RWPE2 (cell line): ENCODE data around the gene COMMD1.

Source experiments
- ATAC-seq: fragments of 200-7000 bp; cut with Tn5 transposase; 3 replicates; pipeline ENCODE4 v1.9.1; 2021; ENCODE audit warnings: low read depth
- DNase-seq: peaks from one replicate; pipeline ENCODE4 v3.0.0-alpha.2; 2020; ENCODE audit warnings: low spot score
- H3K27ac ChIP-seq: fragments of 450-650 bp; 2 replicates; pipeline ENCODE4 v1.5.1; 2017; ENCODE audit warnings: mild to moderate bottlenecking; ENCODE audit not compliant: poor library complexity, severe bottlenecking
- H3K27me3 ChIP-seq: fragments of 250-450 bp; sonication (Bioruptor Pico); 2 replicates; pipeline ENCODE4 v1.5.1; 2021; ENCODE audit warnings: mild to moderate bottlenecking, moderate library complexity; ENCODE audit not compliant: insufficient read depth, poor library complexity, severe bottlenecking
- H3K36me3 ChIP-seq: fragments of 250-450 bp; sonication (Bioruptor Pico); 2 replicates; pipeline ENCODE4 v1.5.1; 2020; ENCODE audit warnings: low read depth, mild to moderate bottlenecking, moderate library complexity
- H3K4me1 ChIP-seq: fragments of 250-450 bp; sonication (Bioruptor Pico); 2 replicates; pipeline ENCODE4 v1.5.1; 2021; ENCODE audit warnings: mild to moderate bottlenecking, moderate library complexity; ENCODE audit not compliant: insufficient read depth, poor library complexity, severe bottlenecking
- H3K4me3 ChIP-seq: fragments of 250-450 bp; sonication (Bioruptor Pico); 2 replicates; pipeline ENCODE4 v1.5.1; 2021; ENCODE audit warnings: mild to moderate bottlenecking, moderate library complexity; ENCODE audit not compliant: severe bottlenecking
- H3K9me3 ChIP-seq: fragments of 250-450 bp; sonication (Bioruptor Pico); 2 replicates; pipeline ENCODE4 v1.5.1; 2021; ENCODE audit warnings: mild to moderate bottlenecking, moderate library complexity; ENCODE audit not compliant: severe bottlenecking
- TF ChIP-seq, protein P1 (sequence below): fragments of 450-650 bp; IDR thresholded peaks from one replicate; pipeline ENCODE4 v1.5.1; 2017; ENCODE audit warnings: mild to moderate bottlenecking, moderate library complexity; ENCODE audit not compliant: poor library complexity, severe bottlenecking

COMMD1 gene

DNA sequence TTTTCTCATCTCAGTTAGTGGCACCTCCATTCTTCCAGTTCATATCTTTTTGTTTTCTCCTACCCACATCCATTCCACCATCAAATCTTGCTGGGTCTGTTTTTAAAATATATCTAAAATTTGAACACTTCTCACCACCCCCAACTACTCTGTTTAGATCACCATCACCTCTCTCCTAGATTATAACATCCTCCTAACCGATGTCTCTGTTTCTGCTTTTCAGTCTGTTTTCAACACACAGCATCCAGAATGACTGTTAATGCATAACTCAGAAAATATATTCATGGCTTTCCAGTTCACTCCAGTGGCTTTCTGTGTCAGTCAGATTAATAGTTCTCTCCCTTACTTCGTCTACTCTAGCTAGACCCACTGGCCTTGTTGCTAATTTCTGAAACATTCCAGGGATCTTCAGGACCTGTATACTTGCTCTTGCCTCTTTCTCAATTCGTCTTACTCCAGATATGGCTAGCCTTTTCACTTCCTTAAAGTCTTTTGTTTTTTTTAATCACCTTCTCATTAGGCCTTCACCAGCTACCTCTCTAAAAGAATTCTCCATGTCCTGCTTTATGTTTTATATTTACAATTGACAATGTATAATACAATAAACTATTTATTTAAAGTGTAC, 105.3 kb downstream of the COMMD1 start:
- no peaks in the 10 kb centered on the region for H3K36me3 ChIP-seq
- H3K9me3 ChIP-seq: no peaks in the 10 kb centered on the region
- no peak for ATAC-seq
- TF ChIP-seq, protein P1, sequence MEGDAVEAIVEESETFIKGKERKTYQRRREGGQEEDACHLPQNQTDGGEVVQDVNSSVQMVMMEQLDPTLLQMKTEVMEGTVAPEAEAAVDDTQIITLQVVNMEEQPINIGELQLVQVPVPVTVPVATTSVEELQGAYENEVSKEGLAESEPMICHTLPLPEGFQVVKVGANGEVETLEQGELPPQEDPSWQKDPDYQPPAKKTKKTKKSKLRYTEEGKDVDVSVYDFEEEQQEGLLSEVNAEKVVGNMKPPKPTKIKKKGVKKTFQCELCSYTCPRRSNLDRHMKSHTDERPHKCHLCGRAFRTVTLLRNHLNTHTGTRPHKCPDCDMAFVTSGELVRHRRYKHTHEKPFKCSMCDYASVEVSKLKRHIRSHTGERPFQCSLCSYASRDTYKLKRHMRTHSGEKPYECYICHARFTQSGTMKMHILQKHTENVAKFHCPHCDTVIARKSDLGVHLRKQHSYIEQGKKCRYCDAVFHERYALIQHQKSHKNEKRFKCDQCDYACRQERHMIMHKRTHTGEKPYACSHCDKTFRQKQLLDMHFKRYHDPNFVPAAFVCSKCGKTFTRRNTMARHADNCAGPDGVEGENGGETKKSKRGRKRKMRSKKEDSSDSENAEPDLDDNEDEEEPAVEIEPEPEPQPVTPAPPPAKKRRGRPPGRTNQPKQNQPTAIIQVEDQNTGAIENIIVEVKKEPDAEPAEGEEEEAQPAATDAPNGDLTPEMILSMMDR: no peak
- no peaks in the 10 kb centered on the region for H3K27me3 ChIP-seq
- H3K4me3 ChIP-seq: no peak overlapping the region
- H3K27ac ChIP-seq: no peak overlapping the region
- no peaks in the 10 kb centered on the region for H3K4me1 ChIP-seq
- DNase-seq: no peak

DNA sequence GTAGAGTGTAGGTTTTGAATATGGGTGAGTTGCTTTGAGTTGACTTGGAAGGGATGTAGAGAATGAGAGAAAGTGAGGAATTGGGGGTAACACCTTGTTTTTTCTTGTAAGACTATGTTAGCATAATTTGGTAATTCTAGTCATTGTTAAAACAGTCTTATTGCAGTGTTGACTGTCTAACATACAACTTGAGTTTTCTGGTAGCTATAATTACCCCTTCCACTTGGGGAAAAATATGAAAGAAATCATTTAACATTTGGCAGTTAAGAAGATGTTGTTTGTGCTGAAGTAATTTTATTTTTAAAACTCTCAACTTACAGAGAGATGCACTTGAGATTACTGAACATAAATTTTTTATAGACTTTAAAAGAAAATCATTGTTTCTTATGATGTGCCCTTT, 108.2 kb downstream of the COMMD1 start:
- ATAC-seq (no peak), DNase-seq (no peak)
- Histone ChIP-seq H3K36me3 (no peaks in the 10 kb centered on the region), H3K27me3 (no peaks in the 10 kb centered on the region), H3K4me3 (no peak overlapping the region), H3K4me1 (no peaks in the 10 kb centered on the region), H3K27ac (no peak overlapping the region), H3K9me3 (no peaks in the 10 kb centered on the region)
- TF ChIP-seq, protein P1: no peak

- Histone ChIP-seq H3K27ac (no peak overlapping the region), H3K9me3 (no peaks in the 10 kb centered on the region), H3K4me3 (no peak overlapping the region), H3K4me1 (no peaks in the 10 kb centered on the region), H3K36me3 (no peaks in the 10 kb centered on the region), H3K27me3 (no peaks in the 10 kb centered on the region)
- DNase-seq (no peak), ATAC-seq (no peak)
- TF ChIP-seq, protein P1: no peak
Measured at GRCh38 chr2:62014102-62014501, 108.6 kb downstream of the COMMD1 start.

DNA sequence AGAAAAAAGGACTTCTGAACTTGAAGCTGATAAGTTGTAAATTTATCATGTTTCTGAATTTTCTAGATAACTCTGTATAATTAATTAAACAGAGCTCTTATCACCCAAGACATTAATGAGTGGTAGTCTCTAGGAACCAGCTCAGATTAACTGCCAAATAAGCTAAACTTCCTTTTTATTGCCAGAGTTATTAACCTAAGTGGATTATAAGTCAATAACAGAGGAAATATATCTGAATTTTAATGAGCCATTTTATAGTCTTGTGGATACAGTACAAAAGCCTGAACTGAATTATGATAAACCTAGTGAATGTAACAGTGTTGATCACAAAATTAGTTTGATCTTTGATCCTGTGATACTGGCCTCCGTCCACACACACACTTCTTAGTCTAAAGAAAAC, 111.5 kb downstream of the COMMD1 start:
- H3K4me3 ChIP-seq: no peak overlapping the region
- no peak for ATAC-seq

DNA sequence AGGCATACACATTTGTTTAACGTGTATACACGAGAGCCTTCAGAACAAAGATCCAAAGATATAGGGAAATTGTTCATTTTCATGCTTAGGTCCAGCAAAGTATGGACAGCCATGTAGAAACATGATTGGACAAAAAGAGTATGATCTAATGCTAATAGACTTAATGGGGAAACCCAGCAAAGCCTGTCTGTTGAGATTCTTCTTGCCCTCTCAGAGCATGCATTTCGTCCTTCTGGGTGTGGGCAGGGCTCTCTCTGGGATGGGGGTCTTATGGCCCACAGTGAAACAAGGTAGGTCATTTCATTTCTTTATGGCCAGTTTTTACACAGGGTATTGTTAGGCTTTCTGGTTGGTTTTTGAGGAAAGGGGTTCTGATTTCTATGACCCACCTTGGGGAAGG, 124.4 kb downstream of the COMMD1 start:
- TF ChIP-seq, protein P1: no peak
- Histone ChIP-seq H3K27me3 (no peaks in the 10 kb centered on the region), H3K4me3 (no peak overlapping the region), H3K27ac (no peak overlapping the region), H3K9me3 (no peaks in the 10 kb centered on the region), H3K36me3 (no peaks in the 10 kb centered on the region), H3K4me1 (no peaks in the 10 kb centered on the region)
- no peak for ATAC-seq
- no peak for DNase-seq

More for the DNA sequence above, 111.5 kb downstream of the COMMD1 start:
- Histone ChIP-seq H3K27ac (no peak overlapping the region), H3K4me1 (no peaks in the 10 kb centered on the region), H3K27me3 (no peaks in the 10 kb centered on the region), H3K36me3 (no peaks in the 10 kb centered on the region), H3K9me3 (no peaks in the 10 kb centered on the region)
- TF ChIP-seq, protein P1: no peak
- DNase-seq: no peak
